ENCODE measurements around the gene CORO1C. TPM values are rescaled to one million over a fixed set of nuclear protein-coding genes. Genes with fewer than 3 reads are reported as not detected.

Gene CORO1C
- total RNA-seq, 1 donor from 2014 or later = 380 TPM

GRCh38 chr12:108712165-108712924 lies 19.0 kb downstream of the CORO1C start:
- peaks cover 2% of the 10 kb centered on the region for H3K27me3 Mint-ChIP-seq (ENCODE audit: unreplicated experiment)
- no peak overlapping the region for H3K4me3 Mint-ChIP-seq (ENCODE audit: unreplicated experiment)
- peak overlapping the region; percentile 32 for H3K27ac Mint-ChIP-seq (ENCODE audit: unreplicated experiment)
- peaks cover 44% of the 10 kb centered on the region for H3K4me1 Mint-ChIP-seq (ENCODE audit: unreplicated experiment)
- H3K36me3 Mint-ChIP-seq (ENCODE audit: low read depth, unreplicated experiment) = peaks cover 11% of the 10 kb centered on the region
- H3K9me3 Mint-ChIP-seq (ENCODE audit: unreplicated experiment) = no peaks in the 10 kb centered on the region
- no peak for DNase-seq (ENCODE audit: low spot score)
- TF ChIP-seq CTCF (IDR thresholded peaks at IDR 0.05; ENCODE audit: unreplicated experiment) = no peak

DNA sequence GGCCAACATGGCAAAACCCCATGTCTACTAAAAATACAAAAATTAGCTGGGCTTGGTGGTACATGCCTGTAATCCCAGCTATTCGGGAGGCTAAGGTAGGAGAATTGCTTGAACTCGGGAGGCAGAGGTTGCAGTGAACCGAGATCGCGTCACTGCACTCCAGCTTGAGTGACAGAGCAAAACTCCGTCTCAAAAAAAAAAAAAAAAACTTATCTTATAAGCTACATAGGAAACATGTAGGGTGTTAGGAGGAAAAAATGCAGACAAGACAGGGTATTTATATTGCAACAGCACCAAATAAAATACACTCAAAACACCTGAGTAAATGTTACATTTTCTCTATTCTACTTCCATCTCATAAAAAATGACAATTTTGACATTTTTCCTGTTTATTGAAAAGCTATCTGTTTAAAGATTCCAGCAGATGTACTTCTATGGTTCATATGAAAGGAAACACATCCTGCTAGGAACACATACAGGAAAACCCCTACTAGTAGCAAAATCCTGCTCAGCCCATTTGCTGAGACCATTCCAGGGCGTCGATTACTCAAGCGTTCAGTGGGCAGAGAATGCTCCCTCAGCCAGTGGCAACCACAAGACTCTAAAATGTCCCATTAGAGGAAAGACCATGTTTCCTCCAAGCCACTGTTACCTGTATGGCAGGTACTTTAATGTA lies 19.7 kb downstream of the CORO1C start:
- peaks cover 44% of the 10 kb centered on the region for H3K4me1 Mint-ChIP-seq (ENCODE audit: unreplicated experiment)
- H3K27me3 Mint-ChIP-seq (ENCODE audit: unreplicated experiment) = peaks cover 2% of the 10 kb centered on the region
- DNase-seq (ENCODE audit: low spot score) = no peak
- H3K27ac Mint-ChIP-seq (ENCODE audit: unreplicated experiment) = peak overlapping the region; percentile 32
- H3K4me3 Mint-ChIP-seq (ENCODE audit: unreplicated experiment) = no peak overlapping the region
- H3K36me3 Mint-ChIP-seq (ENCODE audit: low read depth, unreplicated experiment) = peaks cover 4% of the 10 kb centered on the region
- TF ChIP-seq CTCF (IDR thresholded peaks at IDR 0.05; ENCODE audit: unreplicated experiment) = no peak
- no peaks in the 10 kb centered on the region for H3K9me3 Mint-ChIP-seq (ENCODE audit: unreplicated experiment)

DNA sequence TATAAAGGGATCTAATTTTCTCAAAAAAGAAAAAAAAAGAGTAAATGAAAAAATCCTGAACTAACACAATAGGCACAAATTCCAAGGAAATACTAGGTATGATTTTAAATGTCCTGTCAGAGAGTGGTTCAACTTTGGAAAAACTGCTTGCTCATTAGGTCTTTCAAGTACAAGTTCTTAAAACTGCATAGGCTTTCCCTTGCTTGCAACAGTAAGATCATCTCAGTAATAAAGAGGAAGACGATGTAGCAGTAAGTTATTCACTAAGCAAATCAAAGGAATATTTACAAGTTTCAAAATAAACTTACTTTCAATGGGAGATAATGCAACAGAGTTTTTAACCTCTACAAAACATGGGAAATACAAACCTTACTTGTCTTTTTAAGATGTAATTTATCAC lies 21.6 kb downstream of the CORO1C start:
- no peaks in the 10 kb centered on the region for H3K9me3 Mint-ChIP-seq (ENCODE audit: unreplicated experiment)
- peaks cover 41% of the 10 kb centered on the region for H3K4me1 Mint-ChIP-seq (ENCODE audit: unreplicated experiment)
- peaks cover 4% of the 10 kb centered on the region for H3K27me3 Mint-ChIP-seq (ENCODE audit: unreplicated experiment)
- no peak overlapping the region for H3K27ac Mint-ChIP-seq (ENCODE audit: unreplicated experiment)
- no peak for DNase-seq (ENCODE audit: low spot score)
- TF ChIP-seq CTCF (IDR thresholded peaks at IDR 0.05; ENCODE audit: unreplicated experiment) = no peak
- H3K36me3 Mint-ChIP-seq (ENCODE audit: low read depth, unreplicated experiment) = peaks cover 3% of the 10 kb centered on the region
- no peak overlapping the region for H3K4me3 Mint-ChIP-seq (ENCODE audit: unreplicated experiment)

DNA sequence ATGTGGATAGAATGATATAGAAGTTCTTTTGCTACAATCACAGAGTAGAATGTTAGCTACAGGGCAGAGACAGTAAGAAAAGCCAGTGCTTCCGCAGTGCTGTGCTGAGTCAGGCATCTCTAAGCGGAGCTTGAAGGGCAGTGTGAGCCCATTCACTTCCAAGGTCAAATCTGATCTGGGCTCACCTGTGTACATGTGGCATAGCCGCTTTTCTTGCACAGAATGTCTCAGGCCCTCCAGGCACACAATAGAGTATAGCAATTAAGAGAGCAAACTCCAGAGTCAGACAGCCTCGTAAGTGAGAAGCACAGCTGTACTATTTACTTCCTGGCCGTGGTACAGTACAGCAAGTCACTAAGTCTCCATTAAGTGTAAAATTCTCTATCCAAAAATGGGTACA lies 26.8 kb downstream of the CORO1C start:
- peak overlapping the region; percentile 34 for H3K27ac Mint-ChIP-seq (ENCODE audit: unreplicated experiment)
- TF ChIP-seq CTCF (IDR thresholded peaks at IDR 0.05; ENCODE audit: unreplicated experiment) = no peak
- peak overlapping the region; percentile 66 for H3K4me3 Mint-ChIP-seq (ENCODE audit: unreplicated experiment)
- H3K9me3 Mint-ChIP-seq (ENCODE audit: unreplicated experiment) = no peaks in the 10 kb centered on the region
- H3K27me3 Mint-ChIP-seq (ENCODE audit: unreplicated experiment) = peaks cover 9% of the 10 kb centered on the region
- DNase-seq (ENCODE audit: low spot score) = no peak
- peaks cover 67% of the 10 kb centered on the region for H3K4me1 Mint-ChIP-seq (ENCODE audit: unreplicated experiment)
- peaks cover 21% of the 10 kb centered on the region for H3K36me3 Mint-ChIP-seq (ENCODE audit: low read depth, unreplicated experiment)
